Effector memory CD8-positive, alpha-beta T cell (primary cell): Measurements from ENCODE around the gene SLFN12L.
"Not testable (repeated sequence)": the region's sequence is repeated elsewhere in the genome, so short reads cannot be mapped to it uniquely, and the experiment has no call there.

Experiments
- ATAC-seq: fragments of 150-1000 bp; cut with Tn5 transposase; replicated peaks from 2 replicates; pipeline ENCODE4 v1.10.0; 2021; ENCODE audit warnings: mild to moderate bottlenecking, moderate library complexity
- DNase-seq, 3 experiments: peaks; one replicate each; pipeline ENCODE4 v3.0.0; 2021
- H3K27ac Mint-ChIP-seq, 2 donors: one replicate each; pipeline ENCODE4 v1.8.0; 2022; ENCODE audit warnings: mild to moderate bottlenecking in 2 of 2, mixed read lengths in 2 of 2, moderate library complexity in 2 of 2
- H3K27me3 Mint-ChIP-seq, 2 donors: one replicate each; pipeline ENCODE4 v1.8.0; 2022; ENCODE audit warnings: mixed read lengths in 2 of 2
- H3K36me3 Mint-ChIP-seq: one replicate; pipeline ENCODE4 v1.8.0; 2022; ENCODE audit warnings: mild to moderate bottlenecking, moderate library complexity, mixed read lengths; ENCODE audit not compliant: insufficient read depth
- H3K4me1 Mint-ChIP-seq, 2 donors: one replicate each; pipeline ENCODE4 v1.8.0; 2022; ENCODE audit warnings: low read depth in 2 of 2, mixed read lengths in 2 of 2
- H3K4me3 Mint-ChIP-seq, 2 donors: one replicate each; pipeline ENCODE4 v1.8.0; 2022; ENCODE audit warnings: mild to moderate bottlenecking in 2 of 2, mixed read lengths in 2 of 2, moderate library complexity in 2 of 2
- H3K9me3 Mint-ChIP-seq, 2 donors: one replicate each; pipeline ENCODE4 v1.8.0; 2022; ENCODE audit warnings: mixed read lengths in 2 of 2

Gene SLFN12L

DNA sequence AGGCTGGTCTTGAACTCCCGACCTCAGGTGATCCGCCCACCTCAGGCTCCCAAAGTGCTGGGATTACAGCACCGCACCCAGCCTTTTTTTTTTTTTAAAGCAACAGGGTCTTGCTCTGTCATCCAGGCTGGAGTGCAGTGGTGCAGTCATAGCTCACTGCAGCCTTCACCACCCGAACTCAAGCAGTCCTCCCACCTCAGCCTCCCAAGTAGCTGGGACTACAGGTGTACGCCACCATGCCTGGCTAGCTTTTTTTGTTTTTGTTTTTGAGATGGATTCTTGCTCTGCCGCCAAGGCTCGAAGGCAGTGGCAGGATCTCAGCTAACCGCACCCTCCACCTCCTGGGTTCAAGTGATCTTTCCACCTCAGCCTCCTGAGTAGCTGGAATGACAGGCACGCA lies 2.1 kb downstream of the SLFN12L start:
- H3K9me3 Mint-ChIP-seq: not testable (repeated sequence)

DNA sequence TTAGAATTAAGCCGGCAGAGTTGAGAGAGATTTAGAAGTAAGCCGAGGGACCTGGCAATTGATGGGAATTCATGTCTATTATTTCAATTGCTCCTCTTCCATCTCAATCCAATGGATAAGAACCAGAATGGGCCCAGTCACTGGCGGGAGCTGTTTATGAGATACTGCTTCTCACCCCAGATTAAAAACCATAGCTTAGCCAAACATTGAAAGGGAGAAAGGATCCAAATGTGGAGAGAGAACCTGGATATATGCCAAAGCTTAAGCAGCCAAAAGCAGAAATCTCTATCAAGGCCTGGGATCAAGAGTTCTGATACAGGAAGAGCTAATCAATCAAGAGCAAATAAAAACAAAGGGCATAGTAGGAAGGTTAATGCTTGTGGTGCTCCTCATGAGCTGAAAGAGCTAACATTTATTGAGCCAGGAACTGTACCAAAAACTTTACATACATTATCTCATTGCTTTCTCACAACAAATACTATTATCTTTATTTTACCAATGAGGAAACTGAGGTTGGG lies 2.8 kb downstream of the SLFN12L start:
- DNase-seq (no peak), ATAC-seq (no peak)
- Mint-ChIP-seq H3K27ac (peak overlapping the region; percentile 36 to 80), H3K4me3 (peak overlapping the region; percentile 67 to 84), H3K27me3 (no peaks in the 10 kb centered on the region), H3K9me3 (no peaks in the 10 kb centered on the region), H3K4me1 (peaks cover 31 to 62% of the 10 kb centered on the region in 2 donors), H3K36me3 (peaks cover 43% of the 10 kb centered on the region)

More for the DNA sequence above, 2.1 kb downstream of the SLFN12L start:
- peak overlapping the region; percentile 67 to 84 for H3K4me3 Mint-ChIP-seq
- H3K27me3 Mint-ChIP-seq, ATAC-seq, DNase-seq: not testable (repeated sequence)
- peaks cover 30 to 65% of the 10 kb centered on the region in 2 donors for H3K4me1 Mint-ChIP-seq
- H3K27ac Mint-ChIP-seq: peak overlapping the region; percentile 36 to 80
- H3K36me3 Mint-ChIP-seq: peaks cover 37% of the 10 kb centered on the region

DNA sequence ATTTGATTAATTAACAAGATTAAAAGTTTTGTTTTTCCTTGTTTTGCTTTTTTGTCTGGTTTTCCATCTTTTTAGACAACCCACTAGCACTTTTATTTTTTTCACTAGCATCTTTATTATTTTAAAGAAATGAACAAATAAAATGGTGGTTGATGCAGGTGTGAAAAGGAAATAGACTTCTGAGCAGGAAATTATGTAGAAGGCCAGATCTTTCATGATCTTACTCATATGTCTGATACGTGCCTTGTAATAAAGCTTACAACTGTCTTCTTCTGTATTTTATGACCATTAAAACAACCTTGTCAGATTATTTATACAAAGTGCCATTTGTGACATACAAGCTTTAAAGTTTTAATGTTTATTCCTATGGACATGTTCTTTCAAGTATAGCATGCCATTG lies 6.3 kb downstream of the SLFN12L start:
- ATAC-seq (peak; percentile 61), DNase-seq (no peak)
- Mint-ChIP-seq H3K27ac (peak overlapping the region; percentile 97 to 100), H3K36me3 (peaks cover 50% of the 10 kb centered on the region), H3K9me3 (no peaks in the 10 kb centered on the region), H3K4me3 (peak overlapping the region; percentile 85), H3K27me3 (no peaks in the 10 kb centered on the region), H3K4me1 (peaks cover 45 to 68% of the 10 kb centered on the region in 2 donors)

DNA sequence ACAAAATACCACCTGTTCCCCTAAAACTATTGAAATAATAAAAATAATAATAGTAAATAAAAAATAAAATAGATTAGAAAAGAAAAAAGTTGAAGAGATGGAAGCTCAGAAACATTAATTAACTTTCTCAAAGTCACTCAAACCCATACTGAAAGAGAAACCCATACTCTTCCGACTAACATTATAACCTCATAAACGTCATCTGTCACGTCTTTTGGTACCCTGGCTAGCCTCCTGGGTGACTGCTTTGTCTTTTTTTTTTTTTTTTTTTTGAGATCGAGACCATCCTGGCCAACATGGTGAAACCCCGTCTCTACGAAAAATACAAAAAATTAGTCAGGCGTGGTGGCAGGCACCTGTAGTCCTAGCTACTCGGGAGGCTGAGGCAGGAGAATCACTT lies 7.6 kb downstream of the SLFN12L start:
- H3K4me1 Mint-ChIP-seq: peaks cover 58 to 76% of the 10 kb centered on the region in 2 donors
- ATAC-seq (peak; percentile 74), DNase-seq (no peak)
- peak overlapping the region; percentile 85 for H3K4me3 Mint-ChIP-seq
- H3K27ac Mint-ChIP-seq: peak overlapping the region; percentile 97 to 100
- H3K36me3 Mint-ChIP-seq: peaks cover 40% of the 10 kb centered on the region
- H3K9me3 Mint-ChIP-seq: no peaks in the 10 kb centered on the region
- H3K27me3 Mint-ChIP-seq: no peaks in the 10 kb centered on the region

DNA sequence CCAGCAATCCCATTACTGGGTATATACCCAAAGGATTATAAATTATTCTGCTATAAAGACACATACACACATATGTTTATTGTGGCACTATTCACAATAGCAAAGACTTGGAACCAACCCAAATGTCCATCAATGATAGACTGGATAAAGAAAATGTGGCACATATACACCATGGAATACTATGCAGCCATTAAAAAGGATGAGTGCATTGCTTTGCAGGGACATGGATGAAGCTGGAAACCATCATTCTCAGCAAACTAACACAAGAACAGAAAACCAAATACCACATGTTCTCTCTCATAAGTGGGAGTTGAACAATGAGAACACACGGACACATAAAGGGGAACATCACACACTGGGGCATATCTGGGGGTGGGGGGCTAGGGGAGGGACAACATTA lies 8.2 kb downstream of the SLFN12L start:
- peak overlapping the region; percentile 70 to 100 for H3K27ac Mint-ChIP-seq
- not testable (repeated sequence) for H3K27me3 Mint-ChIP-seq, ATAC-seq

DNA sequence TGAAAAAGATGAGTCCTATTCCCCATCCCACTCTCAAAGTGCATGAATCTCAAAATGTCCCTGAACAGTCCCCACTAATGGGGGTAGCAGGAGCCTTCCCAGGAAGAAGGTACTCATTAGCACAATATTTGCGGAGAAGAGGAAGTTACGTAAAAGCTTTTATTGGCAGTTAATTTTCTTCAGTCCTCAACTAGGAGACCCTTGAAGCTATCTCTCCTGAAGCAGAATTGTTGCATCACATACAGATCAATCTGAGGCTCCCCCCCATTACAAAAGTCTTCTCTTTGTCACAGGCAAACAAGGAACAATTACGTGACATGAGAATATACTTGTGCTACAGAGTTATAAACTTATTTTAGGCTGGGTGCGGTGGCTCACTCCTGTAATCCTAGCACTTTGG lies 14.2 kb downstream of the SLFN12L start:
- H3K36me3 Mint-ChIP-seq: peaks cover 61% of the 10 kb centered on the region

More for the DNA sequence above, 8.2 kb downstream of the SLFN12L start:
- H3K36me3 Mint-ChIP-seq: peaks cover 41% of the 10 kb centered on the region
- not testable (repeated sequence) for H3K9me3 Mint-ChIP-seq, DNase-seq
- H3K4me1 Mint-ChIP-seq: peaks cover 63 to 76% of the 10 kb centered on the region in 2 donors
- H3K4me3 Mint-ChIP-seq: peak overlapping the region in 1 of 2 donors; percentile 15

DNA sequence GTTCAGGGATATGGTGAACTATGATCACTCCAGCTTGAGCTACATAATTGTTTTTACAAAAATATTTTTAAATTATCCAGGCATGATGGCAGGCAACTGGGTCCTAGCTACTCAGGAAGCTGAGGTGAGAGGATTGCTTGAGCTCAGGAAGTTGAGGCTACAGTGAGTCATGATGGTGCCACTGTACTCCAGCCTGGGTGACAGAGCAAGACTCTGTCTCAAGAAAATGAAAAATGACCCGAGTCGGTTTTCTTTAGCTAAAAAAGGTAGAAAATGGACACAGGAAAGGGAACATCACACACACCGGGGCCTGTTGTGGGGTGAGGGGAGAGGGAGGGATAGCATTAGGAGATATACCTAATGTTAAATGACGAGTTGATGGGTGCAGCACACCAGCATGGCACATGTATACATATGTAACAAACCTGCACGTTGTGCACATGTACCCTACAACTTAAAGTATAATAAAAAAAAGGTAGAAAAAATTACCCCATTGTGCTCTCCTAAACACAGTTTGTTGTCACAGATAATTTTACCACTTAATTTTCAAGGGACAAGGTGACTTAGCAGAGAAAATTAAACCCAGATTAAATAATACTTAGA lies 15.7 kb downstream of the SLFN12L start:
- Mint-ChIP-seq H3K4me3 (peak overlapping the region; percentile 66 to 79), H3K27ac (peak overlapping the region; percentile 88 to 94), H3K36me3 (peaks cover 59% of the 10 kb centered on the region), H3K4me1 (peaks cover 82 to 94% of the 10 kb centered on the region in 2 donors)
- DNase-seq: peak in 2 of 3 experiments; percentile 49 to 53
- H3K9me3 Mint-ChIP-seq, H3K27me3 Mint-ChIP-seq: not testable (repeated sequence)
- peak; percentile 92 for ATAC-seq

More for the DNA sequence above, 14.2 kb downstream of the SLFN12L start:
- Mint-ChIP-seq H3K9me3 (no peaks in the 10 kb centered on the region), H3K4me1 (peaks cover 81 to 94% of the 10 kb centered on the region in 2 donors), H3K27ac (peak overlapping the region; percentile 92 to 100), H3K27me3 (no peaks in the 10 kb centered on the region), H3K4me3 (peak overlapping the region; percentile 79 to 84)
- DNase-seq (no peak), ATAC-seq (no peak)

DNA sequence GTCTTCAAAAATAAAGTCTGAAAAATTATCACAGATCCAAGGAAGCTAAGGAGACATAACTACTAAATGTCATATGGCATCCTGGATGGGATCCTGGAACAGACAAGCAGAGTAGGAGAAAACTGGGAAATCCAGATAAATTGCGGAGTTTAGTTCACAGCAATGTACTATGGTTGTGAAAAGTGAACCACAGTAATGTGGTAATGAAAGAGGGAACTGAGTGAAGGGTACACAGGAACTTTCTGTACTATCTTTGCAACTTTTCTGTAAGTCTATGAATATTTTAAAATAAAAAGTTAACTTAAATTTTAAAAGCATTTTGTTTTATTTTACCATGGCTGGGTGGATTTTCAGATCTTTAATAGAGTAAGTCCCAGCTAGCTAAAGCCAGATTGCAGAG lies 16.3 kb downstream of the SLFN12L start:
- DNase-seq: no peak
- Mint-ChIP-seq H3K4me3 (peak overlapping the region; percentile 79 to 86), H3K27ac (peak overlapping the region; percentile 88 to 94), H3K9me3 (no peaks in the 10 kb centered on the region), H3K27me3 (no peaks in the 10 kb centered on the region), H3K36me3 (peaks cover 59% of the 10 kb centered on the region), H3K4me1 (peaks cover 80 to 94% of the 10 kb centered on the region in 2 donors)
- ATAC-seq: peak; percentile 43

DNA sequence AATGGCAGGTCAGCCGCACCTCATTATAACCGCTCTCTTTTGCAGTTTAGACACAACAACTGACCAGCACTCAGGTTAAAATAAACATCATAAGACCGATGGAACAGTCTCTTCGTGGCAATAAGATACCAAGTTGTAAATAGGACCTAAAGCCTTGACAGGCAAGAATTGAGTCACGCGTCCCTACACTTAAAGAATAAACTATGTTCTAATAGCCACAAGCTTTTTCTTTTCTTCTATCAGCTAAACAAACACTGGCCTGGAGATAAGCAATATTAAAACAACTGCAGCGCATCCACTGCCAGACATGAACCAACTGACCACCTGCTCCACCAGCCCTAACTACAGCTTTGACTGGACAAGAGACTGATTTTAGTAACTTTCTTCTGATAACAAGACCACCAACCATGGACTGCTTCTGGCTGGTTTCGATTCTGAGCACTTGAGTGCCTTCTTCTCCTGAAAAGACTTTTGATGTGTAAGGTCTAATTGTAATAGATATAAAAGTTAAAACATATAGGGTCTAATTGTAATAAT lies 17.5 kb downstream of the SLFN12L start:
- ATAC-seq (no peak), DNase-seq (no peak)
- Mint-ChIP-seq H3K9me3 (no peaks in the 10 kb centered on the region), H3K27me3 (no peaks in the 10 kb centered on the region), H3K4me3 (peak overlapping the region; percentile 79 to 86), H3K4me1 (peaks cover 75 to 90% of the 10 kb centered on the region in 2 donors), H3K36me3 (peaks cover 70% of the 10 kb centered on the region), H3K27ac (peak overlapping the region; percentile 89 to 94)

DNA sequence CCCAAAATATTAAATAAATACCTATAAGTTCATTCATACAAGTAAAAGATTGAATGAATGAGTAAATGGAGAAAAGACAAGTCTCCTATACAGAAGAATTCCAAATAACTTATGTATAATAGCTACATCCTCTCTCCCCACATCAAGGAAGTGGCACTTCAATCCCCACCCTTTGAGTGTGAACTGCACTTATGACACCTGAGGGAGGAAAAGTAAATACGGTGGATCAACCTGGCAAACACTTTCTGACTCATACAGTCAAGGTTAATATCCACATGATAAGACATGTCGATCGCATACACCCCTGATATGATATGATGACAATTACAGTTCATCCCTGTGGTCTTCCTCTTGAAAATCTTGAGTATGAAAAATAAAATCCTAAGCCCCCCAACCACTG lies 18.0 kb downstream of the SLFN12L start:
- Mint-ChIP-seq H3K9me3 (no peaks in the 10 kb centered on the region), H3K27ac (peak overlapping the region; percentile 89 to 94), H3K4me3 (peak overlapping the region; percentile 79 to 86), H3K27me3 (no peaks in the 10 kb centered on the region), H3K4me1 (peaks cover 71 to 90% of the 10 kb centered on the region in 2 donors), H3K36me3 (peaks cover 76% of the 10 kb centered on the region)
- DNase-seq: no peak
- ATAC-seq: peak; percentile 42

DNA sequence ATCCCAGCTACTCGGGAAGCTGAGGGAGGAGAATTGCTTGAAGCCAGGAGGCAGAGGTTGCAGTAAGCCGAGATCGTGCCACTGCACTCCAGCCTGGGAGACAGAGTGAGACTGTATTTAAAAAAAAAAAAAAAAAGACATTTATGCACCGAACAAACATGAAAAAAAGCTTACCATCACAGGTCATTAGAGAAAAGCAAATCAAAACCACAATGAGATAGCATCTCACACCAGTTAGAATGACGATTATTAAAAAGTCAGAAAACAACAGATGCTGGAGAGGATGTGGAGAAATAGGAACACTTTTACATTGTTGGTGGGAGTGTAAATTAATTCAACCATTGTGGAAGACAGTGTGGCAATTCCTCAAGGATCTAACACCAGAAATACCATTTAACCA lies 19.0 kb downstream of the SLFN12L start:
- H3K36me3 Mint-ChIP-seq: peaks cover 77% of the 10 kb centered on the region
- not testable (repeated sequence) for H3K9me3 Mint-ChIP-seq, DNase-seq, H3K27me3 Mint-ChIP-seq
- H3K4me1 Mint-ChIP-seq: peaks cover 71 to 88% of the 10 kb centered on the region in 2 donors
- peak overlapping the region; percentile 89 to 94 for H3K27ac Mint-ChIP-seq
- H3K4me3 Mint-ChIP-seq: peak overlapping the region; percentile 79 to 86
- ATAC-seq: peak; percentile 19

DNA sequence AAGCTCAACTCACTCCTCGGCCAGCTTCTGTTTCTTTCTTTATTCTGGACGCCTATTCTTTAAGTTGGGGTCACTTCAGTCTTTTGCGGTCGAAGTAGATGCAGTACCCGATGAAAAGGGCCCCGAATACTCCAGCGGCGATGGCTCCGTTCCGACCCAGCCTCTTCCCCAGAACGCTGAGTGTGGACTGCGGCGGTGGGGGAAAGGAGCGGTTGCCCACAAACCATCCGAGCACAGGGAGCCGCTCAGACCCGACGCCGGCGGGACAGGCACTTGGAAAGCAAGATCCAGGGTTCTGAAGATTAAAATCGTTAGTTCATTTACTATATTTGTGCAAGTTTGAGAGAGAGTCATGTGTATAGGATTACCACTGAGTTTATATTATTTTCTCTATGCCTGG lies 22.5 kb downstream of the SLFN12L start:
- Mint-ChIP-seq H3K9me3 (no peaks in the 10 kb centered on the region), H3K27me3 (no peaks in the 10 kb centered on the region), H3K4me1 (peaks cover 64 to 85% of the 10 kb centered on the region in 2 donors), H3K27ac (peak overlapping the region; percentile 89 to 94), H3K36me3 (peaks cover 80% of the 10 kb centered on the region), H3K4me3 (peak overlapping the region; percentile 38 to 61)
- ATAC-seq: no peak
- no peak for DNase-seq

DNA sequence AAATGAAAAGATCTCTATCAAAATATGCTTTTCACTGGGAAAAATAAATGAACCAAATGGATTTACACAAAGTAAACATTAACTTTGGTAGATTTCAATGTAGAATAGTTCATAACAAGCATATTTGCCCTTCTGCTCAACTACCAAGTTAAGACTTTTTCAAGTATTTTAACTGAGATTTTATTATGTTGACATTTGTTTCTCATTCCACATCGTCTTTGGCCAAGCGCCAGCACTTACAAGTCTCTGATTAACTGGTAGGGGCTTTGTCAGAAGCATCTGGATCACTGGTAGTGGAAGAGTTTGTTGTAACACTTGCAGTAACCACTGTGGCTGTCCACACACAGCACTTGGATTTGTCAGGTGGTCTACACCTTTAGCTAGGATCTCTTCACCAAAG lies 22.9 kb downstream of the SLFN12L start:
- Mint-ChIP-seq H3K27ac (peak overlapping the region; percentile 89 to 94), H3K27me3 (no peaks in the 10 kb centered on the region), H3K4me3 (peak overlapping the region; percentile 38 to 61), H3K9me3 (no peaks in the 10 kb centered on the region), H3K4me1 (peaks cover 62 to 85% of the 10 kb centered on the region in 2 donors), H3K36me3 (peaks cover 80% of the 10 kb centered on the region)
- ATAC-seq (no peak), DNase-seq (no peak)

DNA sequence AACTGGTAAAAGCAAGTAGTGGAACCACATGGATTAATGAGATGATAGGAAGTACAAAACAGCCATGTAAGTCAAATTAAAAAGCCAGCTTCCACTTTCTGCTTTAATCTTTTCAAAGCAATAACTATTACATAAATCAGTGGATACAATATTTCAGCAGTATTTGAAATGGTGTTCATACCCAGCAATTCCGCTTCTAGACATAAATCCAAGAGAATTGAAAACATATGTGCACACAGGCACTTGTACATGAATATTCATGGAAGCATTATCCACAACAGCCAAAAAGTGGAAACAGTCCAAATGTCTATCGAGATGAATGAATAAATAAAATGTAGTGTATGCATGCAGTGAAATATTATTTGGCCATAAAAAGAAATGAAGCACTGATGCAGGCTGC lies 27.4 kb downstream of the SLFN12L start:
- H3K36me3 Mint-ChIP-seq: peaks cover 79% of the 10 kb centered on the region
- H3K9me3 Mint-ChIP-seq: no peaks in the 10 kb centered on the region
- H3K4me1 Mint-ChIP-seq: peaks cover 41 to 57% of the 10 kb centered on the region in 2 donors
- no peaks in the 10 kb centered on the region for H3K27me3 Mint-ChIP-seq
- H3K27ac Mint-ChIP-seq: peak overlapping the region; percentile 67 to 73
- no peak overlapping the region for H3K4me3 Mint-ChIP-seq
- DNase-seq: no peak
- ATAC-seq: no peak
